Parathyroid adenoma (tissue), 2 donors: ENCODE measurements around the gene DPH3.

Experiments
- H2AFZ ChIP-seq: fragments of 300-600 bp; sonication (generic); one replicate; pipeline ENCODE4 v1.7.0; 2017; ENCODE audit warnings: antibody characterized with exemption, mild to moderate bottlenecking
- H3K27ac ChIP-seq: fragments of 300-600 bp; sonication (generic); one replicate; pipeline ENCODE4 v1.7.0; 2017
- H3K27me3 ChIP-seq: fragments of 300-600 bp; sonication (generic); one replicate; pipeline ENCODE4 v1.7.0; 2017; ENCODE audit warnings: low read length; ENCODE audit not compliant: control insufficient read depth, insufficient read depth
- H3K36me3 ChIP-seq: fragments of 300-600 bp; sonication (generic); one replicate; pipeline ENCODE4 v1.7.0; 2017; ENCODE audit warnings: low read length; ENCODE audit not compliant: control insufficient read depth, insufficient read depth
- H3K4me1 ChIP-seq: fragments of 300-600 bp; sonication (generic); one replicate; pipeline ENCODE4 v1.7.0; 2017; ENCODE audit warnings: control low read depth
- H3K4me2 ChIP-seq: fragments of 300-600 bp; sonication (generic); one replicate; pipeline ENCODE4 v1.7.0; 2017; ENCODE audit warnings: low read length
- H3K4me3 ChIP-seq: fragments of 300-600 bp; sonication (generic); one replicate; pipeline ENCODE4 v1.7.0; 2017; ENCODE audit warnings: low read depth, low read length
- H3K79me2 ChIP-seq: fragments of 300-600 bp; sonication (generic); one replicate; pipeline ENCODE4 v1.7.0; 2017; ENCODE audit warnings: control low read depth
- H3K9ac ChIP-seq: fragments of 300-600 bp; sonication (generic); one replicate; pipeline ENCODE4 v1.7.0; 2017; ENCODE audit warnings: mild to moderate bottlenecking
- H3K9me3 ChIP-seq: fragments of 300-600 bp; sonication (generic); one replicate; pipeline ENCODE4 v1.7.0; 2017; ENCODE audit warnings: low read length; ENCODE audit not compliant: control insufficient read depth
- TF ChIP-seq, protein P1 (sequence below): fragments of 300-600 bp; sonication (generic); IDR thresholded peaks from one replicate; pipeline ENCODE4 v1.7.0; 2017; ENCODE audit warnings: antibody characterized with exemption, mild to moderate bottlenecking
- donor health status: primary hyperparathyroidism.

DPH3 gene

DNA sequence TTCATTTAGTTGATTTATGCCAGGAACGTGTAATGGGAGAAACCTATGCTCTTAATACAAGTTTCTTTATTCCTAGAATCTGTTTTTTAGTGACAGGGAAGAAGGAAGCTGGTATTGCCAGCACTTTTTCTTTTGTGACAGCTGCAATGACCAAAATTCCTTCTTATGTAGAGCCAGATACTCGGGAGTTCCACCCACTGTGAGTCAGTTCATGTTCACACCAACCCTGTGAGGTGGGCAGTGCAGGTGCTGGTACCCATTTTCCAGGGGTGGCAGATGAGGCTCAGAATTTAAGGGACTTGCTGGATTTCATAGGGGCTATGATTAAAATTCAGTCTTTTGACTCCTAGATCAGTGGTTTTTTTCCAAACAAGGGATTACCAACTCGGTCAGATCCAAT is 35.0 kb upstream of the DPH3 start:
- no peaks in the 10 kb centered on the region for H3K79me2 ChIP-seq
- H3K27ac ChIP-seq, result no peak overlapping the region
- H3K4me3 ChIP-seq, result no peak overlapping the region
- no peaks in the 10 kb centered on the region for H3K27me3 ChIP-seq
- TF ChIP-seq, protein P1, sequence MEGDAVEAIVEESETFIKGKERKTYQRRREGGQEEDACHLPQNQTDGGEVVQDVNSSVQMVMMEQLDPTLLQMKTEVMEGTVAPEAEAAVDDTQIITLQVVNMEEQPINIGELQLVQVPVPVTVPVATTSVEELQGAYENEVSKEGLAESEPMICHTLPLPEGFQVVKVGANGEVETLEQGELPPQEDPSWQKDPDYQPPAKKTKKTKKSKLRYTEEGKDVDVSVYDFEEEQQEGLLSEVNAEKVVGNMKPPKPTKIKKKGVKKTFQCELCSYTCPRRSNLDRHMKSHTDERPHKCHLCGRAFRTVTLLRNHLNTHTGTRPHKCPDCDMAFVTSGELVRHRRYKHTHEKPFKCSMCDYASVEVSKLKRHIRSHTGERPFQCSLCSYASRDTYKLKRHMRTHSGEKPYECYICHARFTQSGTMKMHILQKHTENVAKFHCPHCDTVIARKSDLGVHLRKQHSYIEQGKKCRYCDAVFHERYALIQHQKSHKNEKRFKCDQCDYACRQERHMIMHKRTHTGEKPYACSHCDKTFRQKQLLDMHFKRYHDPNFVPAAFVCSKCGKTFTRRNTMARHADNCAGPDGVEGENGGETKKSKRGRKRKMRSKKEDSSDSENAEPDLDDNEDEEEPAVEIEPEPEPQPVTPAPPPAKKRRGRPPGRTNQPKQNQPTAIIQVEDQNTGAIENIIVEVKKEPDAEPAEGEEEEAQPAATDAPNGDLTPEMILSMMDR, result no peak
- H3K9ac ChIP-seq, result no peak overlapping the region
- H3K9me3 ChIP-seq, result no peaks in the 10 kb centered on the region
- H2AFZ ChIP-seq, result no peak overlapping the region
- H3K4me1 ChIP-seq, result no peaks in the 10 kb centered on the region
- no peaks in the 10 kb centered on the region for H3K36me3 ChIP-seq
- no peak overlapping the region for H3K4me2 ChIP-seq

DNA sequence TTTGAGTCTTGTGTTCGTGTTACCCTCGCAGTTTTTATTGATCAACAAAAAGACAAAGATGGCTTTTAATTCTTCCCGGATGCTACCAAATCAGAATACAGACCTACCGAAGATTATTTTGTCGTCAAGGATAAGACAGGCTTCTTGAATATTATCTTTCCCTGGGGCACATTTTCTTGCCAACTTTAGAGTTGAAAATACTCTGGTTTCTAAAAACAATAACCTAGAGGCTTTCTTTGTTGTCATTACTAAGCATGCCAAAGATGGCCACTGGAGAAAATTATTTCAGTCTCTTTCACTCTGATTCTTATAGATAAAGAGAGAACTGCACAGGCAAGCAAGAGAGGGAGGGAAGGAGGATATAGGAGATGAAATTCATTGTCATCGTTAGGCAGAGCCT is 34.1 kb upstream of the DPH3 start:
- TF ChIP-seq, protein P1, result no peak
- no peaks in the 10 kb centered on the region for H3K79me2 ChIP-seq
- H3K36me3 ChIP-seq, result no peaks in the 10 kb centered on the region
- H3K9me3 ChIP-seq, result no peaks in the 10 kb centered on the region
- H3K9ac ChIP-seq, result no peak overlapping the region
- no peak overlapping the region for H2AFZ ChIP-seq
- H3K4me2 ChIP-seq, result no peak overlapping the region
- no peaks in the 10 kb centered on the region for H3K27me3 ChIP-seq
- no peaks in the 10 kb centered on the region for H3K4me1 ChIP-seq
- H3K27ac ChIP-seq, result no peak overlapping the region
- H3K4me3 ChIP-seq, result no peak overlapping the region

GRCh38 chr3:16297997-16298885 is 33.5 kb upstream of the DPH3 start:
- Histone ChIP-seq H3K79me2 (no peaks in the 10 kb centered on the region), H3K27me3 (no peaks in the 10 kb centered on the region), H3K27ac (no peak overlapping the region), H3K9me3 (no peaks in the 10 kb centered on the region), H3K36me3 (no peaks in the 10 kb centered on the region), H3K9ac (no peak overlapping the region), H3K4me1 (no peaks in the 10 kb centered on the region), H3K4me2 (no peak overlapping the region), H3K4me3 (no peak overlapping the region), H2AFZ (no peak overlapping the region)
- TF ChIP-seq, protein P1, result no peak

DNA sequence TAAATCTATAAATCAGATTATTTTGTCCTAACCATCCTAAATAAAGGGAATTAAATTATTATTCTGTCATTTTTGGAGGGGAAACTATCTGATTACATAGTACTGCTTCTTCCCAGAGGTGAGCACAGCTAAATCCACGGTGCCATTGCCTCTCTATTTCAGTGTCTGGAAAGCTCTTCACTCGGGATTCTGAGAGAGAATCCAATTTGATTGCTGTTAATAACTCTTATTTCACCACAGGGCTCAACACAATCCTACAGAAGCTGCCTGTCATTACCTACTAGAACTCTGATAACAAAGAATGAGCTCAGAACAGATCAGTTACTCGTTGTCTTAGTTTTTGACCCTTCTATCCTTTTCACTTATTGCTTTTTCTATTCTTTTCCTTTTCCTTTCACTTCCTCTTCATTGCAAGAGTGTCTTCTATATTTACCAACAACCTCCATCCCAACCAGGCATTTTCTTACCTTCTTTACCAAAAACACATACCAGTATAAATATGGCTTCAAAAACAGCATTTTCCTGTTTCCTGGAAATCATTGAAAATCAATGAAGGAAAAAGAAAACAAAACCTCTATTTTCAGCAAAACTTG is 30.7 kb upstream of the DPH3 start:
- Histone ChIP-seq H3K27me3 (no peaks in the 10 kb centered on the region), H3K4me3 (no peak overlapping the region), H3K4me2 (no peak overlapping the region), H3K79me2 (no peaks in the 10 kb centered on the region), H3K36me3 (no peaks in the 10 kb centered on the region), H3K4me1 (no peaks in the 10 kb centered on the region), H3K9me3 (no peaks in the 10 kb centered on the region), H3K9ac (no peak overlapping the region), H3K27ac (no peak overlapping the region), H2AFZ (no peak overlapping the region)
- TF ChIP-seq, protein P1, result no peak
